Glutamatergic neuron (in vitro differentiated cells): ENCODE data around the gene OBSL1. TPM values are rescaled to one million over a fixed set of nuclear protein-coding genes. Genes with fewer than 3 reads are reported as not detected.

Source experiments
- DNase-seq: peaks from one replicate; pipeline ENCODE4 v3.0.0; 2022
- H3K27ac Mint-ChIP-seq: one replicate; pipeline ENCODE4 v1.8.0; 2020; ENCODE audit warnings: mild to moderate bottlenecking, mixed read lengths, inconsistent platforms; ENCODE audit not compliant: unreplicated experiment
- H3K27me3 Mint-ChIP-seq: one replicate; pipeline ENCODE4 v1.8.0; 2020; ENCODE audit warnings: mild to moderate bottlenecking, moderate library complexity, mixed read lengths, inconsistent platforms; ENCODE audit not compliant: unreplicated experiment
- H3K36me3 Mint-ChIP-seq: one replicate; pipeline ENCODE4 v1.8.0; 2020; ENCODE audit warnings: mild to moderate bottlenecking, mixed read lengths, inconsistent platforms; ENCODE audit not compliant: unreplicated experiment
- H3K4me1 Mint-ChIP-seq: one replicate; pipeline ENCODE4 v1.8.0; 2020; ENCODE audit warnings: mild to moderate bottlenecking, low read depth, mixed read lengths, inconsistent platforms; ENCODE audit not compliant: unreplicated experiment
- H3K4me3 Mint-ChIP-seq: one replicate; pipeline ENCODE4 v1.8.0; 2020; ENCODE audit warnings: mild to moderate bottlenecking, mixed read lengths, inconsistent platforms; ENCODE audit not compliant: unreplicated experiment
- H3K9me3 Mint-ChIP-seq: one replicate; pipeline ENCODE4 v1.8.0; 2020; ENCODE audit warnings: mild to moderate bottlenecking, moderate library complexity, mixed read lengths, inconsistent platforms; ENCODE audit not compliant: unreplicated experiment
- total RNA-seq: library from RNA; stranded (reverse); fragmentation: NEBNext Ultra II Directional; extraction: Animal tissue kit (Norgen Biotek cat#: 25700); gene quantifications from one replicate; pipeline ENCODE4 v1.2.1, GENCODE V29; 2021; ENCODE audit not compliant: unreplicated experiment
- TF ChIP-seq, protein P1 (sequence below): fragments of 200-600 bp; sonication (generic); IDR thresholded peaks from one replicate; pipeline ENCODE4 v1.5.0; 2021; ENCODE audit not compliant: partially characterized antibody, unreplicated experiment

OBSL1 gene
- total RNA-seq, 1 donor from 2014 or later, result 47.9 TPM

DNA sequence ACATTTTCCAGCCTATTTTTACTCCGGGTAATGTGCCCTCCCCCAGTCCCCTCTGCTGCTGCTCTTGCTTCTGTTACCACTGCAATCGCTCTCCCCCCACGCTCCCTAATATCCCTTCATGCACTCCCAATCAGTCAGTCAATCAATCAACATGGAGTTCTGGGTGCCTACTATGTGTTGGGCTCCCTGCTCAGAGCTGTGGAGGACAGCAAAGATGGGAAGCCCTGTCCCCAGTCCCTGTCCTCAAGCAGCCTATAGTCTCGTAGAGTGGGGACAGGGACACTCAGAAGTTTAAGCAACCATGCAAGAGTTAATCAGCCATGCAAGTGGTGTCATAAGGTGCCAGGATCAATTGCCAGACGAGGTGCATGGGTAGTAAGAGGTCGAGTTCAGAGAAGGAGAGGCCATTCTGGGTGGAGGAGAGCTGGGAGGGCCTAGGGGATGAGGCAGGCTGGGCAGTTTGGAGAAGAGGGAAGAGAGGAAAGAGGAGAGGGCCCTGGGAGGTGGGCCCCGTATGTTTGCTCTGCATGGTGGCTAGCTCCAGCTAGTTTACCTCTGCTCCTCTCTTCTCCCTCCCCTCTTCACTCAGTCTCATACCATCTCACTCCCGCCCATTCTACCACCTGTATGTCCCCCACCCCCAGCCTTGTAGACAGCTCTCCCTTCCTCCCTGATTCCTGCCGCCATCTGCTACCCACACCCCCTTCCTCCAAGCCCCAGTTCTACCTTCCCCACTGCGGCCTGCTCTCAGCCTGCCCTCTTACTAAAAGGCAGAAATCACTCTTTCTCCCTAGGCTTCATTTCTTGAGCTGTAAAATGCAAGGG is 53.2 kb downstream of the OBSL1 start:
- Mint-ChIP-seq H3K4me1 (peaks cover 59% of the 10 kb centered on the region), H3K4me3 (no peak overlapping the region), H3K9me3 (peaks cover 12% of the 10 kb centered on the region), H3K27ac (peak overlapping the region; percentile 35), H3K27me3 (peaks cover 23% of the 10 kb centered on the region), H3K36me3 (no peaks in the 10 kb centered on the region)
- TF ChIP-seq, protein P1, sequence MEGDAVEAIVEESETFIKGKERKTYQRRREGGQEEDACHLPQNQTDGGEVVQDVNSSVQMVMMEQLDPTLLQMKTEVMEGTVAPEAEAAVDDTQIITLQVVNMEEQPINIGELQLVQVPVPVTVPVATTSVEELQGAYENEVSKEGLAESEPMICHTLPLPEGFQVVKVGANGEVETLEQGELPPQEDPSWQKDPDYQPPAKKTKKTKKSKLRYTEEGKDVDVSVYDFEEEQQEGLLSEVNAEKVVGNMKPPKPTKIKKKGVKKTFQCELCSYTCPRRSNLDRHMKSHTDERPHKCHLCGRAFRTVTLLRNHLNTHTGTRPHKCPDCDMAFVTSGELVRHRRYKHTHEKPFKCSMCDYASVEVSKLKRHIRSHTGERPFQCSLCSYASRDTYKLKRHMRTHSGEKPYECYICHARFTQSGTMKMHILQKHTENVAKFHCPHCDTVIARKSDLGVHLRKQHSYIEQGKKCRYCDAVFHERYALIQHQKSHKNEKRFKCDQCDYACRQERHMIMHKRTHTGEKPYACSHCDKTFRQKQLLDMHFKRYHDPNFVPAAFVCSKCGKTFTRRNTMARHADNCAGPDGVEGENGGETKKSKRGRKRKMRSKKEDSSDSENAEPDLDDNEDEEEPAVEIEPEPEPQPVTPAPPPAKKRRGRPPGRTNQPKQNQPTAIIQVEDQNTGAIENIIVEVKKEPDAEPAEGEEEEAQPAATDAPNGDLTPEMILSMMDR, result no peak
- DNase-seq, result no peak

- DNase-seq, result no peak
- H3K36me3 Mint-ChIP-seq, result no peaks in the 10 kb centered on the region
- peaks cover 18% of the 10 kb centered on the region for H3K9me3 Mint-ChIP-seq
- no peak overlapping the region for H3K4me3 Mint-ChIP-seq
- H3K4me1 Mint-ChIP-seq, result peaks cover 64% of the 10 kb centered on the region
- H3K27me3 Mint-ChIP-seq, result peaks cover 29% of the 10 kb centered on the region
- no peak overlapping the region for H3K27ac Mint-ChIP-seq
- TF ChIP-seq, protein P1, result no peak
Observed at GRCh38 chr2:219516888-219517287, 54.5 kb downstream of the OBSL1 start.

GRCh38 chr2:219515874-219516629 is 55.3 kb downstream of the OBSL1 start:
- Mint-ChIP-seq H3K27me3 (peaks cover 25% of the 10 kb centered on the region), H3K36me3 (no peaks in the 10 kb centered on the region), H3K4me1 (peaks cover 59% of the 10 kb centered on the region)

DNA sequence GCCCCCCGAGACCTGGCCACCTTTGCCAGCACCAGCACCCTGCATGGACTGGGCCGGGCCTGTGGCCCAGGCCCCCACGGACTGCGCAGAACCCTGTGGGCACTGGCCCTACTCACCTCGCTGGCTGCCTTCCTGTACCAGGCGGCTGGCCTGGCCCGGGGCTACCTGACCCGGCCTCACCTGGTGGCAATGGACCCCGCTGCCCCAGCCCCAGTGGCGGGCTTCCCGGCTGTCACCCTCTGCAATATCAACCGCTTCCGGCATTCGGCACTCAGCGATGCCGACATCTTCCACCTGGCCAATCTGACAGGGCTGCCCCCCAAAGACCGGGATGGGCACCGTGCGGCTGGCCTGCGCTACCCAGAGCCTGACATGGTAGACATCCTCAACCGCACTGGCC is 56.5 kb downstream of the OBSL1 start:
- Mint-ChIP-seq H3K4me3 (no peak overlapping the region), H3K9me3 (peaks cover 22% of the 10 kb centered on the region), H3K27me3 (peaks cover 29% of the 10 kb centered on the region), H3K27ac (no peak overlapping the region), H3K4me1 (peaks cover 58% of the 10 kb centered on the region), H3K36me3 (no peaks in the 10 kb centered on the region)
- DNase-seq, result no peak
- TF ChIP-seq, protein P1, result no peak

More at GRCh38 chr2:219515874-219516629, 55.3 kb downstream of the OBSL1 start:
- H3K4me3 Mint-ChIP-seq, result peak overlapping the region; percentile 76
- TF ChIP-seq, protein P1, result no peak
- peak overlapping the region; percentile 65 for H3K27ac Mint-ChIP-seq
- peaks cover 19% of the 10 kb centered on the region for H3K9me3 Mint-ChIP-seq
- DNase-seq, result no peak
